Calu3 (cell line): Measurements from ENCODE around the gene TSPAN5. TPM values are rescaled to one million over a fixed set of nuclear protein-coding genes. Genes with fewer than 3 reads are reported as not detected.

Experiments
- BruUV-seq: library from RNA; stranded (reverse); fragments of 400-500 nt; replicated peaks from 2 replicates; lab custom pipeline; 2021; lab: Mats Ljungman, UMichigan
- CTCF ChIA-PET: fragments of 300-600 bp; sonication (Branson Sonifier 250); formaldehyde crosslinking; loops from one replicate; lab custom pipeline; 2022; ENCODE audit warnings: antibody characterized with exemption; lab: Charles Lee
- DNase-seq: peaks from one replicate; pipeline ENCODE4 v3.0.0; 2022
- H3K27ac Mint-ChIP-seq: one replicate; pipeline ENCODE4 v1.8.0; 2022; ENCODE audit warnings: mixed read lengths; ENCODE audit not compliant: unreplicated experiment
- H3K27me3 Mint-ChIP-seq: one replicate; pipeline ENCODE4 v1.8.0; 2022; ENCODE audit warnings: mixed read lengths; ENCODE audit not compliant: unreplicated experiment
- H3K36me3 Mint-ChIP-seq: one replicate; pipeline ENCODE4 v1.8.0; 2022; ENCODE audit warnings: mild to moderate bottlenecking, moderate library complexity, mixed read lengths; ENCODE audit not compliant: insufficient read depth, unreplicated experiment
- H3K4me1 Mint-ChIP-seq: one replicate; pipeline ENCODE4 v1.8.0; 2022; ENCODE audit warnings: mild to moderate bottlenecking, low read depth, mixed read lengths; ENCODE audit not compliant: unreplicated experiment
- H3K4me3 Mint-ChIP-seq: one replicate; pipeline ENCODE4 v1.8.0; 2022; ENCODE audit warnings: mild to moderate bottlenecking, low read depth, moderate library complexity, mixed read lengths; ENCODE audit not compliant: unreplicated experiment
- H3K9me3 Mint-ChIP-seq: one replicate; pipeline ENCODE4 v1.8.0; 2022; ENCODE audit warnings: low read depth, mixed read lengths; ENCODE audit not compliant: unreplicated experiment
- CTCF ChIP-seq: fragments of 200-600 bp; IDR thresholded peaks from one replicate; pipeline ENCODE4 v1.8.0; 2022; ENCODE audit warnings: antibody characterized with exemption; ENCODE audit not compliant: unreplicated experiment
- intact Hi-C: fragments of 100-400 bp; cut with micrococcal nuclease; formaldehyde crosslinking; loops from one replicate; pipeline ENCODE4 v1.10.0; 2022; ENCODE audit not compliant: unreplicated experiment
- total RNA-seq: library from RNA; stranded (reverse); gene quantifications from 2 replicates; pipeline ENCODE4 v1.2.3, GENCODE V29; 2022

TSPAN5 gene
- total RNA-seq, 1 experiment from 2014 or later: 4.8 TPM

GRCh38 chr4:98615991-98616390, 42.4 kb downstream of the TSPAN5 start:
- intact Hi-C loops: no loop called here

DNA sequence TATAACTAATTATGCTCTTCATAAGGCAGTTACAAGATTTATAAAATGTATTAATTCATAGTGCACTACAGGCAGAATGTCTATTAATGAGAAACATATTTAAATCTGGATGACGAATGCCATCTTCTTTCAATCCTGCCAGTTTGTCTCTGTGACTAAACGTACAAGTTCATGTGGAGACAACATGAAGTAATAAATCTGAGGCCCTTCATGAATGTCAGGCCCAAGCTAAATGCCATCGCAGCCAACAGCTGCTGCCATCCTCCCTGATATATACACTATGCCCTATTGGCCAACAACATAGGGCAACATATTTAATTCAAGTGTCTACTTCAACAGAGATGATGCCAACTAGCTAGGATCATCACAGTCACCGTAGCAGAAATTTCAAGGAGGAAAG, 43.7 kb downstream of the TSPAN5 start:
- Mint-ChIP-seq H3K4me1 (no peaks in the 10 kb centered on the region), H3K9me3 (no peaks in the 10 kb centered on the region), H3K27ac (no peak overlapping the region), H3K27me3 (no peaks in the 10 kb centered on the region), H3K4me3 (no peak overlapping the region), H3K36me3 (no peaks in the 10 kb centered on the region)
- no peak for TF ChIP-seq CTCF
- intact Hi-C loops: no loop called here
- CTCF ChIA-PET: no interaction called here
- BruUV-seq: no TSS peak
- DNase-seq: no peak

More at GRCh38 chr4:98615991-98616390, 42.4 kb downstream of the TSPAN5 start:
- no peaks in the 10 kb centered on the region for H3K27me3 Mint-ChIP-seq
- CTCF ChIA-PET: no interaction called here
- H3K27ac Mint-ChIP-seq: no peak overlapping the region
- no TSS peak for BruUV-seq
- no peaks in the 10 kb centered on the region for H3K36me3 Mint-ChIP-seq
- H3K4me3 Mint-ChIP-seq: no peak overlapping the region
- no peaks in the 10 kb centered on the region for H3K9me3 Mint-ChIP-seq
- H3K4me1 Mint-ChIP-seq: no peaks in the 10 kb centered on the region
- no peak for DNase-seq
- no peak for TF ChIP-seq CTCF

GRCh38 chr4:98614094-98614493, 44.3 kb downstream of the TSPAN5 start:
- Mint-ChIP-seq H3K36me3 (no peaks in the 10 kb centered on the region), H3K27me3 (no peaks in the 10 kb centered on the region), H3K4me1 (no peaks in the 10 kb centered on the region), H3K9me3 (no peaks in the 10 kb centered on the region), H3K27ac (no peak overlapping the region), H3K4me3 (no peak overlapping the region)
- intact Hi-C loops: no loop called here
- no peak for TF ChIP-seq CTCF
- no peak for DNase-seq
- no TSS peak for BruUV-seq
- CTCF ChIA-PET: interaction anchor here (0.6 kb wide), 1 partner anchor 920 kb away, joined by 3 read pairs; no protein-coding TSS in a partner anchor

DNA sequence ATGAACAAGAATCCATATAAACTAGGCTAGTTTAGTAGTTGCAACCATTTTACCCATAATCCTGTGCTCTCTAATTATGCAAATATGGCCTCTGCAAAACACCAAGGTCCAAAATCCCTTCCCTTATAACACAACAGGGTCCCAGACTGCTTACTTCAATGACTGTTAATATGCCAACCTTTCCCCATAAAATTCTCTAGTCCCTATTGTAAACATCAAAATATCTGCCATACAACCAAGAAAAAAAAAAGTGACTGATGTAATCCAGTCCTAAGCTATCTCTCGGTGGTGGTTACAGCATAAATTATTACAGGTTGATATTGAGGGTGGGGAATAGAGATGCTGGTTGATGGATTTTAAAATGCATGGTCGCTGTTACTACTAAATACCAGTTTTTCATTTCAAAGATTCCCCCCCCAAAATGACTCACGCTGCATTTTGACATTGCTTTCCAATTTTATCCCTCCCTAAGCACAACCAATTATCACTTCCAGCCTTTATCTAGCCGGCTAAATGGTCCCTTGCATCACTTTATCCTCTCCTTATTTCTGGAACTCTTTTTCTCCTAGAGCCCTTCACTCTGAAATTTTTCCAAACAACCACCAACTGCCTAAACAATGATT, 44.8 kb downstream of the TSPAN5 start:
- no TSS peak for BruUV-seq

More for the DNA sequence above, 44.8 kb downstream of the TSPAN5 start:
- H3K4me1 Mint-ChIP-seq: no peaks in the 10 kb centered on the region
- CTCF ChIA-PET: interaction anchor here (0.6 kb wide), 1 partner anchor 919 kb away, joined by 3 read pairs; no protein-coding TSS in a partner anchor
- no peak for DNase-seq
- TF ChIP-seq CTCF: no peak
- no peak overlapping the region for H3K4me3 Mint-ChIP-seq
- H3K27ac Mint-ChIP-seq: no peak overlapping the region
- intact Hi-C loops: no loop called here
- H3K27me3 Mint-ChIP-seq: no peaks in the 10 kb centered on the region
- H3K36me3 Mint-ChIP-seq: no peaks in the 10 kb centered on the region
- H3K9me3 Mint-ChIP-seq: no peaks in the 10 kb centered on the region
